Measurements from ENCODE around the gene ASIC1.

Gene ASIC1

DNA sequence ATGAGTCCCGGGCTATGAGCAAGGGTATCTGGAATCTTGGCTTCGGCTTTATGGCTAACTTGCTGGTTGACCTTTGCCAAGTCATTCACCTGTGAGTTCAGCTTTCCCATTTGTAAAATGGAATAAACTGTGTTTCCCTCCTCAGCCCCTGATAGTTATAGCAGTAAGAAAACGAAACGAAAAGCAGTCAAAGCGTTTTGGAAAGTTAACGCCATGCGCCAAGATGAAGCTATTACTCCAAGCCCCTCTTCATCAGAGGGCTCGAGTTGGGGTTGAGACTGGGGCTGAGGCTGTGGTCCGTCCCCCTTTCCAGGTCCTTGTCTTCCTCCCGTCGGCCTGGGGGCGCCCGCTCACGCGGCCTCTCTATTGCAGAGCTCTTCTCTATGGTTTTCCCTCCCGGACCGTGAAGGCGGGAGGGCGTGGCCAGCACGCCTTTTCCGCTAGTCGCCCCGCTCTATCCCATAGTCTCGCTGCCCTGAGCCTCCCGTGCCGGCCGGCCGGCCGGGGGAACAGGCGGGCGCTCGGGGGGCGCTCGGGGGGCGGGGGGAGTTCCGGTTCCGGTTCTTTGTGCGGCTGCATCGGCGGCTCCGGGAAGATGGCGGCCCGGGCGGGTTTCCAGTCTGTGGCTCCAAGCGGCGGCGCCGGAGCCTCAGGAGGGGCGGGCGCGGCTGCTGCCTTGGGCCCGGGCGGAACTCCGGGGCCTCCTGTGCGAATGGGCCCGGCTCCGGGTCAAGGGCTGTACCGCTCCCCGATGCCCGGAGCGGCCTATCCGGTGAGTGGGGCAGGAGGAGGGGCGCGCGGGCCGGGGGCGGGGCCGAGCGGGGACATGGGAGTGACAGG lies 27.6 kb downstream of the ASIC1 start, which contains the start of gene SMARCD1:
Gene SMARCD1 (plus strand): TSS at position 568 of the 840 bp plus-strand sequence. CDS start 28 bp downstream, at position 596.
- peak; percentile 81 for DNase-seq (ENCODE audit: low read depth)

DNA sequence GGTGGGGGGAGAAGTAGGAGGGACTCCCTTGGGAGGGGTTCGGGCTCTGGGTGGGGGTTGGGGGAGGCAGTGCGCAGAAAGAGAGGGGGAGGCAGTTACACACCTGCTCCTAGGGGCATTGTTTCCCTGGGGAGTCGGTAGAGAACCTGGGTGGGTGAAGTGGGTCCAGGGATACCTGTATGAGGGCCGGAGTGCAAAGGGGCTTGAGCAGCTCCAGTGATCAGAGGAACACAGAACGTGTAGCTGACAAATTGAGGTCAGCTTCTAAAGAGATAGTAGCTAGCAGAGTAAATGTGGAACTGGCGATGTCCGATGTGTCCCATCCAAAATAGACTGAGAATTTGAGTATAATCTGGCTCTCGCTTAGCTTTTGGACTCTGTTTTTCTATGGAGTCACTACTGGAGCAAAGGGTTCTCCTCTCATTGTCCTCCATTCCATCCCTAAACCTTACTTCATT lies 28.2 kb downstream of the ASIC1 start:
- no peak for DNase-seq (ENCODE audit: low read depth)

DNA sequence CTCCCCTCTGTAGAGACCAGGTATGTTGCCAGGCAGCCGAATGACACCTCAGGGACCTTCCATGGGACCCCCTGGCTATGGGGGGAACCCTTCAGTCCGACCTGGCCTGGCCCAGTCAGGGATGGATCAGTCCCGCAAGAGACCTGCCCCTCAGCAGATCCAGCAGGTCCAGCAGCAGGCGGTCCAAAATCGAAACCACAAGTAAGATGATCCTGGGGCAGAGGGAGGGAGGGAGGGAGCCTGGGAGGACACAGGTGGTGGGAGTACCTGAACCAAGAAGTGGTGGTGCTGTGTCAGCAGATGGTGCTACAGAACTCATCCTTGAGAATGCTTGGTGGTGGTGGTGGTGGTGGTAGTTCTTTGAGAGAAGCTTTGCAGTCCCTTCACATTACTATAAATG lies 28.8 kb downstream of the ASIC1 start:
- DNase-seq (ENCODE audit: low read depth): no peak

DNA sequence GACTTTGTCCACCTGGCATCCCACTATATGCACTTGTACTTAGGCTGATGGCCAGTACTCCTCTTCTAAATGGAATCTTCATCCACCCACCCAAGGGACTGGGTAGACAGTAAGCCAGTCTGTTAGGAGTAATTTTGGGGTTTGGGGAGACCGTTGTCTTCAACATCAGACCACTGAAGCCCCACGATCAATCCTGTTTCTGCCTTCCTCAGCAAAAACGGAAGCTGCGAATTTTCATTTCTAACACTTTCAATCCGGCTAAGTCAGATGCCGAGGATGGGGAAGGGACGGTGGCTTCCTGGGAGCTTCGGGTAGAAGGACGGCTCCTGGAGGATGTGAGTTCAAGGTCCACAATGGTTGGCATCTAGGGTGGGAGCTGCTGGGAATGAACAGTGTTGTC lies 29.8 kb downstream of the ASIC1 start:
- DNase-seq (ENCODE audit: low read depth): no peak

DNA sequence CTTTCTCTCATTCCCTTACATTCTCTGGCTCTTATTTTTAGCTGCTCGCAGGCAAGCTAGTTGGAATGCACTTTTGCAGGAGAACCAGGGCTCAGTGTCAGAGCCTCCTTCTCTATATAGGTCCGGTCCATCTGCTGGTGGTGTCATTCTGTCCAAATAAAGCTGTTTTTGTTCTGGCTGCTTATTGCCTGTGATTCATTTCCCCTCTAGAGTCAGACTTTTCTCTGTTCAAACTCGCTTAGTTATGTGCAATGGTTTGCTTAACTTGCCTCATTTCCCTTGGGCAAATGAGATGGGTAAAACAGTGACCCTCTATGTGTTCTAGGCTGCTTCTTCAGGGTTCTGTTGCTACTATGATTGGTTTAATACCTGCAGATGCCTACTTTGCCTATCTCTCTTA lies 30.6 kb downstream of the ASIC1 start:
- DNase-seq (ENCODE audit: low read depth): no peak

DNA sequence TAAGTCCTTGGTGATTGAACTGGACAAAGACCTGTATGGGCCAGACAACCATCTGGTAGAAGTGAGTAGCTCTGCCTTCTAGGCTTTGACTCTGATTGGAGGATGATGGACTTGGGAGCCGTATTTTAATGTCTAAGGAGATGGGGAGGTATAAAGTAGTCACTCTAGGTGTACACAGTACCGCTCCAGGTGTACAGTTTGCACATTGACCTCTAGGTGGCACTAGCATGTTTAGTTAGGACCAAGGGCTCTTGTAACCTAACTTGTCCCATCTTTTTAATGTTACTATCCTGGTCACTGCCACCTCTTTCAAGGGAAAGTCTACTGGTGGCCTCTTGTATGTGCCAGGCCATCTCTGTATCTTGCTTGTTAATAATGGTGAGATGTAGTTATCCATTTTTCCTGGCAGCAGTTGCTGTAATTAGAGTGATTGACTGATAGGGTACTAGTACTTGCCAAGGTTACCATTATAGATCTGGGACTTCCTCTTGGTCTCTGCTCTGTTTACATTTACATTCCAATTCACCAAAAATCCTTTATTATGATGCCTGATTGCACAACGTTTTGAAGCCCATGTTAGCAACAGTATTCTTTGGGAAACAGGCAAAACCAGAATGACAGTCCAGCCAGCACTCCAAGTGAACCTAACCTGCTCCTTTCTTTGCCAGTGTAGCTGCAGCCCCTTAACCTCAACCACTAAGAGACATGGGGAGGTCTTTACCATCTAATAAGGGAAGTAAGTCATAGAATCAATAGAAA lies 31.4 kb downstream of the ASIC1 start:
- DNase-seq (ENCODE audit: low read depth): no peak

DNA sequence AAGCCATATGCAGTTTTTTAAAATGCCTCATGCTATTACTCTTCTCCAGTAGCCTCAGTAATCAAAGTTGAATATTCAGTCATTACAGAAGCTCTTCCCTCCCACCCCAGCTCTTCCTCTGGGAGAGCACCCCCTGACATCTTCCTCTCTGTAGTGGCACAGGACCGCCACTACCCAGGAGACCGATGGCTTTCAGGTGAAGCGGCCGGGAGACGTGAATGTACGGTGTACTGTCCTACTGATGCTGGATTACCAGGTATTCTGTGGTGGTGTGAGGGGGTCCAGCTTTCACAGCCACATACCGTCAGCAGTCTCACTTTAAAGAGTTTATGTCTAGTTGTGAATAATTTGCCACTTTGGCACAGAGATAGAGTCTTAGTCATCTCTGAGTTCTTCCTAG lies 32.3 kb downstream of the ASIC1 start:
- DNase-seq (ENCODE audit: low read depth): no peak

DNA sequence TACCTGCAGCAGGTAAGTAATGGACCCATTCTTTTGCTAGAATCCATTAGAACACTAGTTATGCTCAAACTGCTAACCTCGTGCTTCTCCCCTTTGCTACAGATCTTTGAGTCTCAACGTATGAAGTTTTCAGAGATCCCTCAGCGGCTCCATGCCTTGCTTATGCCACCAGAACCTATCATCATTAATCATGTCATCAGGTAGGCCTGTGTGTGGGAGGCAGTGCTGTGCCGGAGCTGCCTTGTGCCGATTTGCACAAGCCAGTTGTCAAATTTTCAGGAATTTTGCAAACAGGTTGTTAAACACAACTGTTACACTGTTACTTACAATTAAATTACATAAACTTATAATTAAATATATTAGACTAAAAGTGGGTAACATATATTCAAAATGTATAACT lies 33.0 kb downstream of the ASIC1 start:
- DNase-seq (ENCODE audit: low read depth): no peak

DNA sequence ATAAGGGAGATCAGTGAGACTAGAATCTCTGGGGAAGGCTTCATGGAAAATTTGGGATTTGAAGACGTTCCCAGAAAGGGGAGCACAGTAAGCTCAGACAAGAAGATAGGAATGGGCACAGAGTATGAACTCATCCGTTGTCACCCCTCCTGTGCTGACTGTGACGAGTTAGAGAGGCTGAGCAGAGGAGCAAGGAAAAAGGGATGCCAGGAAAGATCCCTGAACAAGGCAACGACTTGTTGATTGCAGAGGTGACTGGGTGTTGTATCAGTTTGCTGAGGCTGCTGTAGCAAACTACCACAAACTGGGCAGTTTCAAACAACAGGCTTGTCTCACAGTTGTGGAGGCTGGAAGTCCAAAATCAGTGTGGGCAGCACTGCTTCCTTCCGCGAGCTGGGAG lies 40.6 kb downstream of the ASIC1 start:
- no peak for DNase-seq (ENCODE audit: low read depth)

DNA sequence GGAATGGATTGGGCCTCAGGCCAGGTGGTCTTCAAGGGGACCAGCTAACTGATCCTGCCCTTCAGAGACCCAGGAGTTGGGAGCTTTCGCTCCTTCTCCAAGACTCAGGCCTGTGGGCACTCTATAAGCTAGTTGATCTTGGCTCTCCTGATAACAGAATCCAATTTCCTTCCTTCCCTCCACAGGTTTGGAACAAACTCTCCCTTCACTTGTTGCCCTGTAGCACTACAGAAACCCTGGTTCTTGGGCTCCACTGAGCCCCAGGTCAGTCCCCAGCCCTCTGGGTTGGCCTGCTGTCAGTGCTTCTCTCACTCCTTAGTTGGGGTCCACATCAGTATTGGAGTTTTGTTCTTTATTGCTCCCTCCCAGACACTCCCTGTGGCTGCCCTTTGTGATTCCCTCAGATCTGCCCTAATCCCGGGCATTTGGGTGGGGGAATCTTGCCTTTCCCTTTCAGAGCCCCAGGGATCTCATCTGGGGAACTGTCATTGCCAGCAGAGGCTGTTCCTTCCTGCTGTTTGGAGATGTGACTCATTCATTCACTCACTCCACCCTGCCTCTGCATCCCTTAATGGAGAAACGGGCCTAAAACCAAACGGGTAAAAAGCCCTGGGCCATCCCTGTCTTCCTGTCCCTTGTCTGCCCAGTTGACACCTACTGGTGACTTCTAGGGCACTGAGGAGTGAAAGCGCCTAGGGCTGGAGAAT lies 42.1 kb downstream of the ASIC1 start:
- no peak for DNase-seq (ENCODE audit: low read depth)

DNA sequence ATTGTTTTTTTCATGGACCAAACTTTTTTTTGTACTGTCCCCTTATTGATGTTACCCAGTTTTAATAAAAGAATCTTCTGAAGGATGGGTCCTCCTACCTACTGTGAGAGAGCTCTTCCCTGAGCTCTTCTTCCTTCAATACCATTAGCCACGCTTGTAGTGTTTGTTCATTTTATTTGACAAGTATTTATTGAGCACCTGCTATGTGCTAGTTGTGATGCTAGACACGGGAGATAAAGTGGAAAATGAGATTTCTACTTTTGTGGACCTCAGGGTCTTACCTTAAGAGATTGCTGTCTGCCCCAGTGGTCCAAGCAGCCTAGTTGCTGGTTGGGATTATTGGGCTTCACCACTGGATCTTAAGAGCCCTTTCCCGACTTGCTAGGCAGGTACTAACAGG lies 43.2 kb downstream of the ASIC1 start:
- DNase-seq (ENCODE audit: low read depth): no peak

DNA sequence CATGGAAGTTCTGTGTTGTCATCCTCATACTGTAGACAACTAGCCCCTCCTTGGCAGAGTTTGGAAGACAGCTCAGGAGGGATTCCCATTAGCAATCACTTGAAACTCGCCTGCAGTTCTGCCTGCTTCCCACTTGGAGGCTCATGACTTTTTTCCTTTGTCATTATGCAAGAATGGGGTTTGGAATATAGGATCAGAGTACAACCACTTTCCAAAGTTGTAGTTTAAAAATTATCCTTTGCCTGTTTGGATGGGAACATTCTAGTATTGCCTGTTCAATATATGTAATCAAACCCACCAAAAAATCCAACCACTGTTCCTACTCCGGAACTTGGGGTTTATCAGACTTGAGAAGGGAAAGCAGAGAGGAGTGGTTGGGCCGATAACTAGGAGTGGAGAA lies 44.3 kb downstream of the ASIC1 start:
- no peak for DNase-seq (ENCODE audit: low read depth)

DNA sequence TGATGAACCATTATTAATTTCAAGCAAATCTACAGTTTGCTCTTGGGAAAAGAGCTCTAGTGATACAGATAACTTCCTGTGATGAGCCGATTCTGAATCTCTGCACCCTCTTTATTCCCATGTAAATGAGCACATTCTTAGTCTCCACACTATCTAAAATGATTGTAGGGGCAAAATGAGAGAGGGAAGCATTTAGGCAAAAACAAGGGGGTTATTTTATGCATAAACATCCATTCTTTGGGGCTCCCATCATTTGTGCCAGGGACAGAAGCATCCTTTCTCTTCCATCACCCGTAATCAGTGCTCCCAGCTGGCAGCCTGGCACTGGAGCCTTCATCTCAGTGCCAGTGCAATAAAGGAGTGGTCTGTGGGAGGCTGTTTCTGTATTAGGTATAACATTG lies 44.7 kb downstream of the ASIC1 start:
- no peak for DNase-seq (ENCODE audit: low read depth)

DNA sequence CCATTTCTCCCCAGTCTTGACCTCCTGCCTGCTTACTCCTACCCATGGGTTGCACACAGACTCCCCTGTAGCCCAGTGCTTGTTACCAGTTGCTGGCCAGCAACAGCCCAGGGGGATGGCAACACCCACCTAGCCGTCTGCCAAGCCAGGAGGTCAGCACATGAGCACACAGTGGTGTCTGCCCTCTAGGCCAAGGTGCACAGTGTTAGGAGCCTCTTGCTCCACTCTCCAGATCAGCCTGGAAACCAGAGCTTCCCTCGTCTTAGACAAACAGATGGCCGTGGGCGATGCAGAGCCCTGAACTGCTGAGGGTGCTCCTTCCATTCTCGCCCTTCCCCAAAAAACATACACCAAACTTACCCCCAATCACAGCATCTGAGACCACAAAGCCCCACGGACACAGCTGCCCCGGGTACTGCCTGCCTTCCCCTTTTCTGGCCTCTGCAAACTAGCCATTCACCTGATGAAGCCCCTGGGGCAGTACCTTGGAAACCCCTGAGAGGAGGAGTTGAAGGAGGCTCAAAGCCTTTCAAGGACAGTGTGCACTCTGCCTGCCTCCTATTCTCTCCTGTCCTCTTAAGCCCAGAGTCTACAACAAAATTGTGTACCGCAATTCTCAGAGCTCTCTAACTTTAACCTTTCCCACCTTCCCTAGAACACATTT lies 45.4 kb downstream of the ASIC1 start:
- no peak for DNase-seq (ENCODE audit: low read depth)

DNA sequence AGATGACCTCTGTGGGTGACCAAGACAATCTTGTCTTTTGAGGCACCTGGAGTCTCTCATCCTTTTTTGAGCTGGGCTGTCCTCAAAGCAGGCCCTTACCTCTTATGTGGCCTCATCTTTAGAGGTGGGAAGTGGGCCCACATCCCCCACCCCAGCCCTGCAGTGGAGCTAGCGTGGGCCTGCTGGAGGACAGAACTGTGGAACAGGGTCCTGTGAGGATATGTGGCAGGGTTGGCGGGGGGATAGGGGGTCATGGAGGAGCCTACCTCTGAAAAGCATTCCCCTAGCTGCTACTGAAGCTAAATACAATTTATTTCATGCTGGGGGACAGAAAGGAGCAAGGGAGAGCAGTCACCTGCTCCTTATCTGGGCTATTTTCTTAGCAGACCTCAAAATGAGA lies 46.0 kb downstream of the ASIC1 start:
- DNase-seq (ENCODE audit: low read depth): no peak

DNA sequence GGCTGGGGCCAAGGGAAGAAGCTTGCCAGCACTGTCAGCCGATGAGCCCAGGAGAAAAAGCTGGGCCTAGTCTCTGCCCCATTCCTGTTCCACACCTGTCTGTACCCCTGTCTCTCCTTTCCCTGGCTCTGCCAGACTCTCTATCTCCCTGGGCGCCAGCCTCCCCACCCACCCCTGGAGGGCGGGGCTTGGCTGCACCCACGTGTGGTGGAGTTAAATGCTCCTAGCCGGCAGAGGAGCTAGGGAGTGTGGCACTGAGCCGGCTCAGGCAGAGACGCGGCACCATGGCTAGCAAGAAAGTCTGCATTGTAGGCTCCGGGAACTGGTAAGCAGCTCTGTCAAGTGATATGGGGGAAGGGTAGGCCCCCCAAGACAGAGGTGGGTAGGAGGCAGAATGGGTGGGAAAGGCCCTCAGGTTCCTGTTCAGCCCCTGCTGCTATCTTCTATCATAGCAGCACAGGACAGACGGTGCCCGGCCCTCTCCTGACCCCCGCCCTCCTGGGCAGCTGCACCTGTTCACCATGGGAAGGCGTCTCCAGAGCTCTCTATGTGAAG lies 46.4 kb downstream of the ASIC1 start, which contains the start of gene GPD1:
Gene GPD1 (plus strand): TSS at position 242 of the 555 bp plus-strand sequence. CDS start 43 bp downstream, at position 285.
- DNase-seq (ENCODE audit: low read depth): no peak

DNA sequence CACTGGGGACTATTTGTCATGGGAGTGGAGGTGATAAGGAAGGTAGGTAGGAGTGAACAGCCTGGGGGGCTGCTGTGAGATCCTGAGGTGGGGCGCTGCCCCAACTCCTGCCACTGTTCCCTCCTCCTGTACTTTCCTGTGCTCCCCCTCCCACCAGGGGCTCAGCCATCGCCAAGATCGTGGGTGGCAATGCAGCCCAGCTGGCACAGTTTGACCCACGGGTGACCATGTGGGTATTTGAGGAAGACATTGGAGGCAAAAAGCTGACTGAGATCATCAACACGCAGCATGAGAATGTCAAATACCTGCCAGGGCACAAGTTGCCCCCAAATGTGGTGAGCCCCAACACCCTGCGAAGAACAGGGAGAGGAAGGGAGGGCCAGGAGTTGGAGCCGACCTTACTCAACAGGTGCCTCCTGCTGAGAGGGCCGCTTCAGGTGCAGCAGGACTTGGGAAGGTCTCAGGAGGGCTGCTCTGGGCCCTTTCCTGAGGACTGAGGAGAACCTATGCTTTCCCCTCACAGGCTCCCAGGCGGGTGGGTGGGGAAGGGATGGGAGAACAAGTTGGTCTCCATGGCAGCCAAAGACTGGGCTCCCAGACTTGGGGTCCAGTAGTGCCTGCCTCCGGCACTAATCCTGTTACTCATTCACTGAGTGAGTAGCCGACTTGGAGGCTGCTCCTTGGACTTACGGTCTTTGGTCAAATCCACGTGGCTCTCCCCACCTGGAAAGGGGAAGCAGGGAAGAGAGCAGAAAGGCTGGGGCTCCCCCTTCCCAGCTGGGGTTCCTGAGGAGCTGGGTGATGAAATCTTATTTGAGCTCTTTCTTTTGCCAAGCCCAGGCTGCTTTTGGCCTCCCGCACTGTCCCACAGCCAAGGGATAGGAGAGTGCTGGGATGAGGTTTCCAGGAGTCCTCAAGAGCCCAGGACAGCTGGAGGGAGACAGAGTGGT lies 47.3 kb downstream of the ASIC1 start:
- no peak for DNase-seq (ENCODE audit: low read depth)

DNA sequence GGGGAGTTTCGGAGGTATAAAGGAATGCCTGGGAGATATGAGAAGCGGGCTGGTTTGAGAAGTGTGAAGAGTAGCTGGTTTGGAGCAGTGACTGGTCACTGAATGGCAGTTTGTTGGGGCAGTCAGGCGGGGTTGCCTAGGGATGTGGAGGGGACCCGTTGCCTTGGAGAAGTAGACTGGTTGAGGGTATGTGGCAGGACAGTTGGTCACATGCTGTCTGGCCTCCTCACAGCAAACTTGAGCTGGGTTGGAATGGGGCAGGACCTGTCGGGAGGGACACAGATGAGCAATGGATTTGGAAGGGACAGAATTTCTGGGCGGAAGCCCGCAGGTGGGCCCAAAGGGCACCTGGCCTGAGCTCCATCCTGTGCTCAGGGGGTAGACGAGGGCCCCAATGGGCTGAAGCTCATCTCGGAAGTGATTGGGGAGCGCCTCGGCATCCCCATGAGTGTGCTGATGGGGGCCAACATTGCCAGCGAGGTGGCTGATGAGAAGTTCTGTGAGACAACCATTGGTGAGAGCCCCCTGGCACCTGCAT lies 48.6 kb downstream of the ASIC1 start:
- DNase-seq (ENCODE audit: low read depth): no peak

DNA sequence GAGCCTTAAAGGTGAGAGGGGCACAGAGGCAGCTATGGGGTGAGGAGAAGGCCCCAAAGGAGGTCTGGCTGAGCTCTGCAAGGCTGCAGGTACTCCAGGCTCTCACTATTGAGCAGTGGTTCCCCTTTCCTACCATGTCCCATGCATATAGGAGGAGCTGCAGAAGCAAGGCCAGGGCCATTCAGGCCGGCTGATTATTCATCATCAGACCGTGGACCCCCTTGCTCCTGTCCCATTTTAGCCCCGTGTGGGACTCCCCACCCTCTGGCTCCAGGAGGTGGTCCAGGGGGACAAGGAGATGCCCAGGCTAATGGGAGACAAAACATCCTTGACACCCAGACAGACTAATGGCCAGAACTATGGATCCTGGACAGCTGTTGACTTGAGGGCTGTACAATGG lies 49.5 kb downstream of the ASIC1 start:
- DNase-seq (ENCODE audit: low read depth): no peak

Measured in T-helper 22 cell (primary cell).